H1 (cell line): ENCODE data around the gene GATAD2B. TPM values are rescaled to one million over a fixed set of nuclear protein-coding genes. Genes with fewer than 3 reads are reported as not detected.

Experiments used
- CTCF ChIA-PET: fragments of 300-600 bp; sonication (Branson Sonifier 250); formaldehyde crosslinking; loops from one replicate; lab custom pipeline; 2021; ENCODE audit not compliant: partially characterized antibody; lab: Charles Lee
- POLR2A ChIA-PET: fragments of 300-600 bp; sonication (Branson Sonifier 250); formaldehyde crosslinking; loops from one replicate; lab custom pipeline; 2021; ENCODE audit warnings: inconsistent platforms; ENCODE audit not compliant: partially characterized antibody; lab: Charles Lee
- DNase-seq, 2 experiments: peaks; one replicate each; pipeline versions ENCODE4 v3.0.0 to v3.0.0-alpha.2; 2010 to 2022; ENCODE audit warnings: low spot score in 2 of 2, low read depth in 1 of 2, mixed read lengths in 1 of 2
- FAIRE-seq: peaks from 2 replicates; lab custom pipeline; 2011; peaks lifted over from hg19 to GRCh38; lab: Jason Lieb, UNC
- H2AFZ ChIP-seq: 2 replicates; pipeline ENCODE4 v1.8.1; 2012; ENCODE audit warnings: low read length, inconsistent platforms
- H2AK5ac ChIP-seq: 2 replicates; pipeline ENCODE4 v1.6.1; 2013; ENCODE audit warnings: low read depth, low read length
- H2BK120ac ChIP-seq: replicated peaks from 2 replicates; pipeline ENCODE3; 2013; ENCODE audit warnings: low read depth, low read length, inconsistent platforms
- H2BK12ac ChIP-seq: 2 replicates; pipeline ENCODE4 v1.6.1; 2013; ENCODE audit warnings: low read depth, low read length
- H2BK15ac ChIP-seq: 2 replicates; pipeline ENCODE4 v1.6.1; 2013; ENCODE audit warnings: low read length
- H2BK20ac ChIP-seq: 2 replicates; pipeline ENCODE4 v1.6.1; 2013; ENCODE audit warnings: low read length
- H2BK5ac ChIP-seq: 2 replicates; pipeline ENCODE4 v1.6.1; 2013; ENCODE audit warnings: low read depth, low read length
- H3K14ac ChIP-seq: 2 replicates; pipeline ENCODE4 v1.6.1; 2013; ENCODE audit warnings: inconsistent platforms; ENCODE audit not compliant: insufficient read length
- H3K18ac ChIP-seq: 2 replicates; pipeline ENCODE4 v1.6.1; 2013; ENCODE audit warnings: low read length; ENCODE audit errors: extremely low read depth
- H3K23ac ChIP-seq: 2 replicates; pipeline ENCODE4 v1.6.1; 2013; ENCODE audit warnings: inconsistent platforms; ENCODE audit not compliant: insufficient read length
- H3K23me2 ChIP-seq: 2 replicates; pipeline ENCODE4 v1.6.1; 2013; ENCODE audit warnings: low read depth, low read length
- H3K27ac ChIP-seq: 2 replicates; pipeline ENCODE4 v1.6.1; 2011; ENCODE audit warnings: low read depth, low read length, inconsistent platforms
- H3K27me3 ChIP-seq, 4 experiments: replicated peaks in 1 of 4; 1 replicate in 1 of 4; 2 replicates in 3 of 4; pipeline versions ENCODE4 v1.6.1 to v1.8.1; 2011 to 2013; ENCODE audit warnings: low read length in 3 of 4, mild to moderate bottlenecking in 3 of 4, inconsistent platforms in 2 of 4, mixed read lengths in 2 of 4, moderate library complexity in 1 of 4; ENCODE audit not compliant: control insufficient read depth in 3 of 4, insufficient read depth in 3 of 4; ENCODE audit errors: extremely low read depth in 1 of 4
- H3K36me3 ChIP-seq, 4 experiments: 2 replicates each; pipeline versions ENCODE4 v1.6.1 to v1.8.1; 2011 to 2013; ENCODE audit warnings: mild to moderate bottlenecking in 4 of 4, low read length in 3 of 4, moderate library complexity in 2 of 4, control low read depth in 1 of 4, inconsistent platforms in 1 of 4; ENCODE audit not compliant: insufficient read depth in 4 of 4, control insufficient read depth in 2 of 4
- H3K4ac ChIP-seq: replicated peaks from 2 replicates; pipeline ENCODE3; 2013; ENCODE audit warnings: low read length, low read depth, mixed read lengths, inconsistent platforms; ENCODE audit not compliant: insufficient read length
- H3K4me1 ChIP-seq, 4 experiments: replicated peaks in 1 of 4; 1 replicate in 1 of 4; 2 replicates in 3 of 4; pipeline versions ENCODE4 v1.6.1 to v1.8.1; 2011 to 2013; ENCODE audit warnings: low read length in 3 of 4, inconsistent platforms in 2 of 4, mixed read lengths in 1 of 4; ENCODE audit not compliant: insufficient read depth in 4 of 4, control insufficient read depth in 3 of 4
- H3K4me2 ChIP-seq, 2 experiments: 2 replicates each; pipeline versions ENCODE4 v1.6.1 to v1.8.1; 2011 to 2013; ENCODE audit warnings: low read depth in 2 of 2, low read length in 2 of 2, control low read depth in 1 of 2, inconsistent platforms in 1 of 2, mild to moderate bottlenecking in 1 of 2; ENCODE audit not compliant: insufficient read depth in 1 of 2
- H3K4me3 ChIP-seq, 4 experiments: fragments of 200-600, 300-600 bp in 1 of 4; sonication (generic), shearing (Covaris generic), sonication (Bioruptor Twin) in 1 of 4; 2 replicates each; pipeline versions ENCODE4 v1.5.1 to v1.8.1; 2011 to 2016; ENCODE audit warnings: low read length in 4 of 4, low read depth in 3 of 4, control low read depth in 2 of 4, inconsistent platforms in 2 of 4, mild to moderate bottlenecking in 2 of 4, mixed read lengths in 1 of 4, moderate library complexity in 1 of 4; ENCODE audit not compliant: insufficient read depth in 2 of 4; ENCODE audit errors: extremely low read depth in 1 of 4
- H3K56ac ChIP-seq: replicated peaks from 2 replicates; pipeline ENCODE3; 2013; ENCODE audit warnings: low read depth, mild to moderate bottlenecking, mixed read lengths, low read length, inconsistent platforms; ENCODE audit not compliant: insufficient read length
- H3K79me1 ChIP-seq: 2 replicates; pipeline ENCODE4 v1.6.1; 2013; ENCODE audit warnings: low read depth, low read length, control low read depth
- H3K79me2 ChIP-seq, 2 experiments: 2 replicates each; pipeline versions ENCODE4 v1.6.1 to v1.8.1; 2012 to 2013; ENCODE audit warnings: low read length in 2 of 2, mild to moderate bottlenecking in 2 of 2, inconsistent platforms in 1 of 2; ENCODE audit not compliant: insufficient read depth in 2 of 2, control insufficient read depth in 1 of 2
- H3K9ac ChIP-seq, 4 experiments: replicated peaks in 1 of 4; 1 replicate in 1 of 4; 2 replicates in 3 of 4; pipeline versions ENCODE4 v1.6.1 to v1.8.1; 2011 to 2013; ENCODE audit warnings: low read depth in 3 of 4, low read length in 3 of 4, control low read depth in 2 of 4, mild to moderate bottlenecking in 2 of 4, moderate library complexity in 2 of 4, inconsistent platforms in 1 of 4; ENCODE audit errors: extremely low read depth in 1 of 4
- H3K9me3 ChIP-seq, 2 experiments: 2 replicates each; pipeline versions ENCODE4 v1.6.1 to v1.8.1; 2012 to 2013; ENCODE audit warnings: mild to moderate bottlenecking in 2 of 2, moderate library complexity in 2 of 2, control low read depth in 1 of 2, inconsistent platforms in 1 of 2, low read depth in 1 of 2, low read length in 1 of 2, mixed read lengths in 1 of 2; ENCODE audit not compliant: insufficient read depth in 2 of 2
- H4K20me1 ChIP-seq, 2 experiments: replicated peaks in 1 of 2; 2 replicates each; pipeline versions ENCODE3 to v1.8.1; 2011 to 2013; ENCODE audit warnings: inconsistent platforms in 2 of 2, low read length in 2 of 2, mild to moderate bottlenecking in 1 of 2; ENCODE audit not compliant: insufficient read depth in 2 of 2, control insufficient read depth in 1 of 2
- H4K5ac ChIP-seq: 2 replicates; pipeline ENCODE4 v1.6.1; 2013; ENCODE audit warnings: low read length, low read depth, mixed read lengths, inconsistent platforms; ENCODE audit not compliant: insufficient read length
- H4K8ac ChIP-seq: 2 replicates; pipeline ENCODE4 v1.8.0; 2013; ENCODE audit warnings: mild to moderate bottlenecking, moderate library complexity, low read length, inconsistent platforms; ENCODE audit not compliant: insufficient read depth; ENCODE audit errors: extremely low read depth
- H4K91ac ChIP-seq: replicated peaks from 2 replicates; pipeline ENCODE3; 2013; ENCODE audit warnings: low read length, mixed read lengths, inconsistent platforms; ENCODE audit not compliant: insufficient read length
- CTCF ChIP-seq, 3 experiments: IDR thresholded peaks; 1 replicate in 2 of 3; 2 replicates in 1 of 3; pipeline versions ENCODE4 v1.5.1 to v1.6.1; 2011; ENCODE audit warnings: low read length in 3 of 3, mild to moderate bottlenecking in 3 of 3, inconsistent platforms in 2 of 3, low read depth in 1 of 3, moderate library complexity in 1 of 3; ENCODE audit not compliant: insufficient read depth in 1 of 3; ENCODE audit errors: control extremely low read depth in 1 of 3
- GTF2F1 ChIP-seq: IDR thresholded peaks from 2 replicates; pipeline ENCODE4 v1.6.1; 2012; ENCODE audit warnings: low read depth, low read length, improper control_type of control experiment, borderline replicate concordance
- SIRT6 ChIP-seq: IDR thresholded peaks from one replicate; pipeline ENCODE4 v1.7.1; 2012; ENCODE audit warnings: low read length, inconsistent platforms
- WGBS, 2 experiments: shearing (Covaris generic) in 1 of 2; methylation state at CpG; one replicate each; pipeline versions ENCODE4 v1.1.6 to v1.1.7; 2013 to 2015; ENCODE audit warnings: low lambda C conversion rate in 2 of 2, mixed read lengths in 2 of 2, inconsistent platforms in 1 of 2, low coverage in 1 of 2, missing lambda C conversion rate in 1 of 2; ENCODE audit not compliant: insufficient replicate concordance in 2 of 2, insufficient coverage in 1 of 2, insufficient read length in 1 of 2; ENCODE audit errors: extremely low coverage in 1 of 2, missing lambda C conversion rate in 1 of 2; 5-methylcytosine and 5-hydroxymethylcytosine counted together
- polyA plus RNA-seq, 7 experiments: library from polyadenylated mRNA; depleted of rRNA in 3 of 7; stranded (reverse) in 5 of 7; unstranded in 2 of 7; fragments of >200 nt in 5 of 7; fragments of 200-250 nt in 2 of 7; gene quantifications; 1 replicate in 5 of 7; 2 replicates in 1 of 7; 4 replicates in 1 of 7; pipeline versions ENCODE4 v1.2.1 to v1.2.3, GENCODE V29; 2011 to 2013; ENCODE audit warnings: missing spikeins in 2 of 7, mixed read lengths in 2 of 7
- total RNA-seq: library from RNA; stranded (reverse); fragmentation: NEBNext Ultra II Directional; extraction: Animal tissue kit (Norgen Biotek cat#: 25700); gene quantifications from 2 replicates; pipeline ENCODE4 v1.2.1, GENCODE V29; 2021

Gene GATAD2B
- total and polyA plus RNA-seq, 2 of the 8 experiments (the other 6 are each of a cell fraction or from before 2014, with no cell fraction given): 8.4 to 39.1 TPM

- no peak for DNase-seq
- no peak overlapping the region for H3K4ac ChIP-seq
- no peak overlapping the region for H2BK5ac ChIP-seq
- H2BK15ac ChIP-seq: no peak overlapping the region
- H2AFZ ChIP-seq: no peak overlapping the region
- no peak overlapping the region for H2BK20ac ChIP-seq
- no peak overlapping the region for H4K5ac ChIP-seq
- H3K18ac ChIP-seq: no peak overlapping the region
- no peak overlapping the region for H2AK5ac ChIP-seq
- H3K36me3 ChIP-seq: peaks cover 10 to 22% (median 15%) of the 10 kb centered on the region in 4 experiments; a peak in 7 of 8 replicates
- H4K8ac ChIP-seq: no peak overlapping the region
- H3K23me2 ChIP-seq: no peaks in the 10 kb centered on the region
- no peak overlapping the region for H3K4me3 ChIP-seq
- WGBS, 2 experiments: 87% methylated on average over 3 of the region's 6 CpGs; no CpG with 5 or more reads in 1 of the 2 experiments
- H3K56ac ChIP-seq: no peak overlapping the region
- H3K79me2 ChIP-seq: peaks cover 0 to 11% of the 10 kb centered on the region in 2 experiments; a peak in 2 of 4 replicates
- H3K27me3 ChIP-seq: no peaks in the 10 kb centered on the region
- peak in 1 of 3 experiments; percentile 20; a peak in 1 of 4 replicates for TF ChIP-seq CTCF (IDR thresholded peaks at IDR 0.05; ENCODE audit: control extremely low read depth in 1 of 3, insufficient read depth in 1 of 3, low read depth in 1 of 3, low read length in 3 of 3)
- no peak for TF ChIP-seq GTF2F1
- no peak for TF ChIP-seq SIRT6
- no peak overlapping the region for H4K91ac ChIP-seq
- ChIA-PET CTCF (interaction anchor here (0.5 to 3.6 kb wide), 17 partner anchors 11 to 207 kb away, joined by 3 to 19 read pairs (median 3); no protein-coding TSS in a partner anchor), POLR2A (interaction anchor here (0.8 to 2.5 kb wide), 4 partner anchors 11 to 163 kb away, joined by 3 to 9 read pairs (median 3); partner anchors contain the start of genes GATAD2B and RPS27)
- no peak overlapping the region for H3K9ac ChIP-seq
- H3K27ac ChIP-seq: no peak overlapping the region
- no peak for FAIRE-seq
- H2BK12ac ChIP-seq: no peak overlapping the region
- no peak overlapping the region for H3K14ac ChIP-seq
- no peak overlapping the region for H2BK120ac ChIP-seq
- no peak overlapping the region for H3K23ac ChIP-seq
- peaks cover 3% of the 10 kb centered on the region in 2 experiments for H4K20me1 ChIP-seq
- H3K79me1 ChIP-seq: no peaks in the 10 kb centered on the region; the same call in 1 of the 2 replicates
- no peaks in the 10 kb centered on the region; a peak in 1 of 4 replicates for H3K9me3 ChIP-seq
- no peak overlapping the region for H3K4me2 ChIP-seq
- H3K4me1 ChIP-seq: no peaks in the 10 kb centered on the region
These were observed 95.4 kb downstream of the GATAD2B start for GRCh38 chr1:153827168-153827964.
